Caco-2 (cell line): Measurements from ENCODE around the gene ARID1A. TPM values are rescaled to one million over a fixed set of nuclear protein-coding genes. Genes with fewer than 3 reads are reported as not detected.
A peak's percentile ranks its signal among the peaks of the same experiment; 100 is the strongest.

Experiments
- BruUV-seq: library from RNA; stranded (reverse); fragments of 400-500 nt; replicated peaks from 2 replicates; lab custom pipeline; 2021; lab: Mats Ljungman, UMichigan
- CTCF ChIA-PET: fragments of 300-600 bp; sonication (Branson Sonifier 250); formaldehyde crosslinking; loops from one replicate; lab custom pipeline; 2022; ENCODE audit warnings: antibody characterized with exemption; lab: Charles Lee
- POLR2A ChIA-PET: fragments of 300-600 bp; sonication (Branson Sonifier 250); formaldehyde crosslinking; loops from one replicate; lab custom pipeline; 2022; ENCODE audit warnings: antibody characterized with exemption; lab: Charles Lee
- DNase-seq, 2 experiments: peaks; one replicate each; pipeline versions ENCODE4 v3.0.0 to v3.0.0-alpha.2; 2020 to 2022
- H3K27me3 ChIP-seq: replicated peaks from 2 replicates; pipeline ENCODE4 v1.6.0; 2011; ENCODE audit warnings: low read length; ENCODE audit not compliant: control insufficient read depth, insufficient read depth
- H3K36me3 ChIP-seq: 2 replicates; pipeline ENCODE4 v1.5.1; 2011; ENCODE audit warnings: low read length; ENCODE audit not compliant: control insufficient read depth, insufficient read depth
- H3K4me1 ChIP-seq: fragments of 250-450 bp; sonication (Bioruptor Pico); 2 replicates; pipeline ENCODE4 v1.5.1; 2020; ENCODE audit warnings: mild to moderate bottlenecking
- H3K4me3 ChIP-seq: 2 replicates; pipeline ENCODE4 v1.5.1; 2011; ENCODE audit warnings: low read depth, mild to moderate bottlenecking, control low read depth, low read length
- H3K9me3 ChIP-seq: fragments of 250-450 bp; sonication (Bioruptor Pico); 2 replicates; pipeline ENCODE4 v1.5.1; 2020; ENCODE audit warnings: mild to moderate bottlenecking, moderate library complexity
- H3K27ac Mint-ChIP-seq: one replicate; pipeline ENCODE4 v1.8.0; 2022; ENCODE audit warnings: mixed read lengths; ENCODE audit not compliant: unreplicated experiment
- H3K27me3 Mint-ChIP-seq: one replicate; pipeline ENCODE4 v1.8.0; 2022; ENCODE audit warnings: mixed read lengths; ENCODE audit not compliant: insufficient read depth, unreplicated experiment
- H3K36me3 Mint-ChIP-seq: one replicate; pipeline ENCODE4 v1.8.0; 2022; ENCODE audit warnings: mild to moderate bottlenecking, mixed read lengths; ENCODE audit not compliant: insufficient read depth, unreplicated experiment
- H3K4me1 Mint-ChIP-seq: one replicate; pipeline ENCODE4 v1.8.0; 2022; ENCODE audit warnings: low read depth, mixed read lengths; ENCODE audit not compliant: unreplicated experiment
- H3K4me3 Mint-ChIP-seq: one replicate; pipeline ENCODE4 v1.8.0; 2022; ENCODE audit warnings: mild to moderate bottlenecking, moderate library complexity, mixed read lengths; ENCODE audit not compliant: unreplicated experiment
- H3K9me3 Mint-ChIP-seq: one replicate; pipeline ENCODE4 v1.8.0; 2022; ENCODE audit warnings: mixed read lengths; ENCODE audit not compliant: unreplicated experiment
- intact Hi-C: fragments of 100-400 bp; cut with micrococcal nuclease; formaldehyde crosslinking; loops from one replicate; pipeline ENCODE4 v1.10.0; 2022; ENCODE audit not compliant: unreplicated experiment
- total RNA-seq: library from RNA; stranded (reverse); gene quantifications from 2 replicates; pipeline ENCODE4 v1.2.3, GENCODE V29; 2022
- TF ChIP-seq, protein P1 (sequence below), 2 experiments: fragments of 200-600 bp in 1 of 2; IDR thresholded peaks; 1 replicate in 1 of 2; 2 replicates in 1 of 2; pipeline versions ENCODE4 v1.5.1 to v1.8.0; 2011 to 2022; ENCODE audit warnings: antibody characterized with exemption in 1 of 2, control low read depth in 1 of 2, inconsistent platforms in 1 of 2, low read depth in 1 of 2, low read length in 1 of 2, mild to moderate bottlenecking in 1 of 2, moderate library complexity in 1 of 2; ENCODE audit not compliant: insufficient read depth in 1 of 2, severe bottlenecking in 1 of 2, unreplicated experiment in 1 of 2

The ARID1A gene
- total RNA-seq, 1 experiment from 2014 or later, result 66.5 TPM

DNA sequence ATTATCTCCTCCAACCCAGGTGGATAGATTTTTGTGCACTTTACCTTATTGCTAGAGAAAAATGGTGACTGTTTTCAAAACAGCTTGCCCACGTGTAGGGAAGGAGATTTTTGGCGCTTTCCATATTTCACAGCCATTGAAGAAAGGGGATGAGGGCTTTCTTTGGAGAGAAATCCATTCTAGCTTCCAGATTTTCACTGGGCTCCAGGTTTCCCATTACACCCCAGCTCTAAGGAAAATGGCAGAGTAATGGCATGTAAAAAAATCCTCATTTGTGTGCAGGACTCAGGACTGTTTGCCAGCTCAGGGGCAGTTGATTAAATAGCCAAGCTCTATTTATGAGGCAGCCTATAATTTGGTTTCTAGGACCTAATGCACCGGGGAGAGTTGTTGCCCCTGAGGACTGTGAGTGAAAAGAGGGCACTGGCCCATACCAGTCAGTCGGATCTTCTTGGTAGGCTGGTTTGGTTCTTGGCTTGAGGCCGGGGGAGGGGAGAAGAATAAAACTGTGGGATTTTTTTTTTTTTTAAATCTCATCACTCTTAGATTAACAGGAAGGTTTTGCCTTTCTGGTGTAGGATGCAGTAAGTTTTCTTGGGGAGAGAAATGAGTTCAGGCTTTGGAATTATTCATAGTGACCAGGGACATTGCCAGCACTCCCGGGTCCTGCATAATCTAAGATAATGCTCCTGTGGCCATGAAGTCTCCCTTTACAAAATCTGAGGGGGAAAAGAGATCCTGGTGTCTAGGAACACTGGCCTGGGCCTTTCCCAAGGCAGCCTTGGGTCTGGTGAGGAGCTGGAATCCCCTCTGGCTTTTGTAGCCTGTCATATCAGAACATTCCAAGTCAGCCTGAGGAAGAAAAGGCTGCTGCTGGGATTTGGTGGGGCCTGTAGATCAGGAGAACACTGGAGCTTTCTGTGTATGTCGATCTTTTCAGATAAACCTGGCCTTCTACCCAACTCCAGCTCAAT lies 1.9 kb upstream of the ARID1A start:
- Mint-ChIP-seq H3K4me3 (no peak overlapping the region), H3K4me1 (peaks cover 17% of the 10 kb centered on the region), H3K9me3 (no peaks in the 10 kb centered on the region), H3K27me3 (no peaks in the 10 kb centered on the region), H3K27ac (peak overlapping the region; percentile 97), H3K36me3 (peaks cover 37% of the 10 kb centered on the region)
- Histone ChIP-seq H3K9me3 (no peaks in the 10 kb centered on the region), H3K4me1 (peaks cover 26% of the 10 kb centered on the region), H3K4me3 (peak overlapping the region; percentile 37), H3K36me3 (no peaks in the 10 kb centered on the region), H3K27me3 (no peaks in the 10 kb centered on the region)
- ChIA-PET CTCF (interaction anchor here (1.1 to 2.2 kb wide), 4 partner anchors 17 to 193 kb away, joined by 3 to 38 read pairs (median 7); partner anchors contain the start of gene PIGV), POLR2A (interaction anchor here (0.5 to 2.5 kb wide), 8 partner anchors 12 to 343 kb away, joined by 3 to 16 read pairs (median 6); partner anchors contain the start of genes PIGV, RPS6KA1 and TENT5B)
- DNase-seq, result peak in 1 of 2 experiments; percentile 10
- TF ChIP-seq, protein P1, sequence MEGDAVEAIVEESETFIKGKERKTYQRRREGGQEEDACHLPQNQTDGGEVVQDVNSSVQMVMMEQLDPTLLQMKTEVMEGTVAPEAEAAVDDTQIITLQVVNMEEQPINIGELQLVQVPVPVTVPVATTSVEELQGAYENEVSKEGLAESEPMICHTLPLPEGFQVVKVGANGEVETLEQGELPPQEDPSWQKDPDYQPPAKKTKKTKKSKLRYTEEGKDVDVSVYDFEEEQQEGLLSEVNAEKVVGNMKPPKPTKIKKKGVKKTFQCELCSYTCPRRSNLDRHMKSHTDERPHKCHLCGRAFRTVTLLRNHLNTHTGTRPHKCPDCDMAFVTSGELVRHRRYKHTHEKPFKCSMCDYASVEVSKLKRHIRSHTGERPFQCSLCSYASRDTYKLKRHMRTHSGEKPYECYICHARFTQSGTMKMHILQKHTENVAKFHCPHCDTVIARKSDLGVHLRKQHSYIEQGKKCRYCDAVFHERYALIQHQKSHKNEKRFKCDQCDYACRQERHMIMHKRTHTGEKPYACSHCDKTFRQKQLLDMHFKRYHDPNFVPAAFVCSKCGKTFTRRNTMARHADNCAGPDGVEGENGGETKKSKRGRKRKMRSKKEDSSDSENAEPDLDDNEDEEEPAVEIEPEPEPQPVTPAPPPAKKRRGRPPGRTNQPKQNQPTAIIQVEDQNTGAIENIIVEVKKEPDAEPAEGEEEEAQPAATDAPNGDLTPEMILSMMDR (IDR thresholded peaks at IDR 0.05; ENCODE audit: insufficient read depth in 1 of 2, low read depth in 1 of 2, low read length in 1 of 2, severe bottlenecking in 1 of 2, unreplicated experiment in 1 of 2), result no peak
- intact Hi-C loops, result loop anchor here (5.0 to 10.0 kb wide), 2 partner anchors 92 to 171 kb away; partner anchors contain the start of gene SFN
- BruUV-seq, result TSS peak; percentile 35

DNA sequence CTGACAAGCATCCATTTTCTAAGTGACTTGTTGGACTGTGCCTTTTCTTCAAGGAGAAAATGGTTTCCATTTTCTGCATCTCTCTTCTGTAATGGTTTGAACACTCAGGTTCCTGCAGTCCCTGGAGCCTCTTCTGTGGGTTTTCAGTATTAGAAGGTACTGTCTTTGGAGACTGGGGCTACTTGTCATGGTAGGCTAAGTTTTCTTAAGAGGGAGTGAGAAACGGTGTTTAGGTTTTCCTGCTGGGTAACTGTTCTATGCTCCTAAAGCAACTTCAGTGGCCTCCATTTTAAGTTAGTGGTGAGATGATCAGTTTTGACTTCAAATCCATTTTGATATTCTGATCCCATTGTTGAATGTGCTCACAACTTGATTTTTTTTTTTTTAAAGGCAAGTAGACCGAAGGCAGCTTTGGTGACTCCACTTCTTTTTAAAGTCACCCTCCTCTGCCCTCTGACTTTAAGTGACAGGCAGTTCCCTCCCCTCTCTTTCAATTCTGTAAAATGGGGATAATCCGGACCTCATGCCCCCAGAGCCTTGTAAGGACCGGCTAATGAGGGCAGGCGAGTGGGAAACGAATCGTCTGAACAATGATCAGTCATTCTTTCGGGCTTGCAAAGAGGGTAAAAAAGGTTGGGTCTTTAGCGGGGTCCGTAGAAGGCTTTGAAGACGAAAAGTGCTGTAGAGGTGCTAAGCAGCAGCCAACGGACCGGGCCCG lies 1.0 kb upstream of the ARID1A start:
- H3K4me1 Mint-ChIP-seq, result peaks cover 17% of the 10 kb centered on the region
- H3K9me3 Mint-ChIP-seq, result no peaks in the 10 kb centered on the region
- H3K27me3 Mint-ChIP-seq, result no peaks in the 10 kb centered on the region
- DNase-seq, result no peak
- peaks cover 33% of the 10 kb centered on the region for H3K36me3 Mint-ChIP-seq
- no peak overlapping the region for H3K4me3 Mint-ChIP-seq
- no peaks in the 10 kb centered on the region for H3K9me3 ChIP-seq
- peak overlapping the region; percentile 73 for H3K4me3 ChIP-seq
- POLR2A ChIA-PET, result no interaction called here
- peak overlapping the region; percentile 97 for H3K27ac Mint-ChIP-seq
- TF ChIP-seq, protein P1 (IDR thresholded peaks at IDR 0.05; ENCODE audit: insufficient read depth in 1 of 2, low read depth in 1 of 2, low read length in 1 of 2, severe bottlenecking in 1 of 2, unreplicated experiment in 1 of 2), result no peak
- peaks cover 34% of the 10 kb centered on the region for H3K4me1 ChIP-seq
- TSS peak; percentile 47 for BruUV-seq
- CTCF ChIA-PET, result no interaction called here
- H3K27me3 ChIP-seq, result no peaks in the 10 kb centered on the region
- intact Hi-C loops, result loop anchor here (5.0 to 10.0 kb wide), 3 partner anchors 92 to 298 kb away; partner anchors contain the start of genes SFN and TRNP1
- H3K36me3 ChIP-seq, result no peaks in the 10 kb centered on the region
